PC-3 (cell line): ENCODE data around the gene GLRX5.

Experiments
- EZH2phosphoT487 ChIP-seq: fragments of 300-600 bp; sonication (generic); IDR thresholded peaks from 2 replicates; pipeline ENCODE4 v1.6.1; 2018; ENCODE audit warnings: mild to moderate bottlenecking, antibody characterized with exemption, low read length, borderline replicate concordance
- TF ChIP-seq, protein P1 (sequence below): fragments of 300-600 bp; sonication (generic); conservative IDR thresholded peaks from 2 replicates; pipeline ENCODE4 v1.5.1; 2017; ENCODE audit warnings: antibody characterized with exemption, low read depth, mild to moderate bottlenecking, low read length

- TF ChIP-seq, protein P1, sequence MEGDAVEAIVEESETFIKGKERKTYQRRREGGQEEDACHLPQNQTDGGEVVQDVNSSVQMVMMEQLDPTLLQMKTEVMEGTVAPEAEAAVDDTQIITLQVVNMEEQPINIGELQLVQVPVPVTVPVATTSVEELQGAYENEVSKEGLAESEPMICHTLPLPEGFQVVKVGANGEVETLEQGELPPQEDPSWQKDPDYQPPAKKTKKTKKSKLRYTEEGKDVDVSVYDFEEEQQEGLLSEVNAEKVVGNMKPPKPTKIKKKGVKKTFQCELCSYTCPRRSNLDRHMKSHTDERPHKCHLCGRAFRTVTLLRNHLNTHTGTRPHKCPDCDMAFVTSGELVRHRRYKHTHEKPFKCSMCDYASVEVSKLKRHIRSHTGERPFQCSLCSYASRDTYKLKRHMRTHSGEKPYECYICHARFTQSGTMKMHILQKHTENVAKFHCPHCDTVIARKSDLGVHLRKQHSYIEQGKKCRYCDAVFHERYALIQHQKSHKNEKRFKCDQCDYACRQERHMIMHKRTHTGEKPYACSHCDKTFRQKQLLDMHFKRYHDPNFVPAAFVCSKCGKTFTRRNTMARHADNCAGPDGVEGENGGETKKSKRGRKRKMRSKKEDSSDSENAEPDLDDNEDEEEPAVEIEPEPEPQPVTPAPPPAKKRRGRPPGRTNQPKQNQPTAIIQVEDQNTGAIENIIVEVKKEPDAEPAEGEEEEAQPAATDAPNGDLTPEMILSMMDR: no peak
- no peak for TF ChIP-seq EZH2phosphoT487
Observed at GRCh38 chr14:95493976-95494375, 40.9 kb upstream of the GLRX5 start.
